ENCODE results near the gene NOP53.
"Not testable (repeated sequence)": the region's sequence is repeated elsewhere in the genome, so short reads cannot be mapped to it uniquely, and the experiment has no call there.

NOP53 gene

GRCh38 chr19:47718415-47719046 is 26.8 kb upstream of the NOP53 start:
- DNase-seq: not testable (repeated sequence)

DNA sequence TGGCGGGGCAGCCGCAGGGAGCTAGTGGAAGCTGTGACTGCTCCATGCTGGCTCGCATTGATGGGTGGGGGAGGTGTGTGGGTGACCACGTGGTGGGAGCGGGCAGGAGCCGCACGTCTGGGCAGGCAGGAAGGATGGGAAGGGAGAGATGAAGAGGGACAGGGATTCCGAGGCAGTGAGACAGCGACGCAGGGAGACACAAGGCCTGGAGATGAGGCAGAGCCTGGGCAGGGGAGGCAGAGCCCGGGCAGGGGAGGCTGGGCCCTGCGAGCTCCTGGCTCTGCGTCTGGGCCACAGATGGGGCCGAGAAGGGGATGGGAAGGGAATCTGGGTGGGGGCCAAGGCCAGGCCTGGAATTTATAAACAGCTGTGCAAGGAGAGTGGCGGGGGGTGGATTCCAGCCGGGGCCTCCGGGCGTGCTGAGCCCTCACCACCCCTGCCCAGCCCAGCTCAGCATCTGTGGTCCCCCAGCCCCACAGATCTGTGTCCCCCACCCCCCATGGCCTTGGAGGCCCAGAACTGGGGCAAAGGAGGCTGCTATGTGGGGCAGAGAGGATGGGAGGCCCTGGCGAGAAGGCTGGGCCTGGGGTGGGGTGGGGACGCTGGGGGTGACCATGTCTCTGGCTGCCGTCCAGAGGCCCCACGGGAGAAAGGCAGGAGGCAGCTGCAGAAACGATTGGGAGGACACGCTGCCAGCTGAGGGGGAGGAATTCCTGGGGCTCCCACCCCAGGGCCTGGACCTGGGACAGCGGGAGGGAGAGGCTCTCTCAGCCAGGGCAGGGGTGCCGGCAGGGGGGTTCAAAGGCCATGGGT is 26.1 kb upstream of the NOP53 start:
- no peak for DNase-seq

DNA sequence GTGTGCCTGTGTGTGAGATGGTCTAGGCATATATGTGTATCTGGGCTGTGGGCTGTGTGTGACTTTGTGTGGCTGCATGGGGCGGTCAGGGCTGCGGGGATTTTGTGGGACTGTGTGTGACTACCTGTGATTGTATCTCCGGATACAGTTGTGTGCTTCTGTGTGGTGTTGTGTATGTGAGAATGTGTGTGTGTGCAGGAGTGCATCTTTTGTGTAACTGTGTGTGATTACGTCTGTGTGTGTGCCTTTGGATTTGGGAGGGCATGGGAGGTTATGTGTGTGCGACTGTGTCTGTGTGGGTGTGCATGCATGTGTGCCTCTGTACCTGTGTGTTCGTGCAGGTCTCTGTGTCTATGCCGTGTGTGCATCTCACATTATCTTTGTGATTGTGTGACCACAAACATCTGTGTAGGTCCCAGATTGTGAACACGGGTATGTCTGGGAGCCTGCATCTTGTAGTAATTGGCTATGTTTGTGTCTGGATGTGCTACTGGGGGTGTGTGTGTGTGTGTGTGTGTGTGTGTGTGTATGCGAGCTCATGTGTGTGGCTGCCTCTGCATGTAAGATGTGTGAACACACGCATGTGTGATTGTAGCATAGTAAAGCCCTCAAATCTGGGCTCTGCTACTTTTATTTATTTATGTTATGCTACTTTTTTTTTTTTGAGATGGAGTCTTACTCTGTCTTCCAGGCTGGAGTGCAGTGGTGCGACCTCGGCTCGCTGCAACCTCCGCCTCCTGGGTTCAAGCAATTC is 24.5 kb upstream of the NOP53 start:
- DNase-seq: no peak

- no peak for DNase-seq
These were observed 21.8 kb upstream of the NOP53 start for GRCh38 chr19:47723581-47723940.

DNA sequence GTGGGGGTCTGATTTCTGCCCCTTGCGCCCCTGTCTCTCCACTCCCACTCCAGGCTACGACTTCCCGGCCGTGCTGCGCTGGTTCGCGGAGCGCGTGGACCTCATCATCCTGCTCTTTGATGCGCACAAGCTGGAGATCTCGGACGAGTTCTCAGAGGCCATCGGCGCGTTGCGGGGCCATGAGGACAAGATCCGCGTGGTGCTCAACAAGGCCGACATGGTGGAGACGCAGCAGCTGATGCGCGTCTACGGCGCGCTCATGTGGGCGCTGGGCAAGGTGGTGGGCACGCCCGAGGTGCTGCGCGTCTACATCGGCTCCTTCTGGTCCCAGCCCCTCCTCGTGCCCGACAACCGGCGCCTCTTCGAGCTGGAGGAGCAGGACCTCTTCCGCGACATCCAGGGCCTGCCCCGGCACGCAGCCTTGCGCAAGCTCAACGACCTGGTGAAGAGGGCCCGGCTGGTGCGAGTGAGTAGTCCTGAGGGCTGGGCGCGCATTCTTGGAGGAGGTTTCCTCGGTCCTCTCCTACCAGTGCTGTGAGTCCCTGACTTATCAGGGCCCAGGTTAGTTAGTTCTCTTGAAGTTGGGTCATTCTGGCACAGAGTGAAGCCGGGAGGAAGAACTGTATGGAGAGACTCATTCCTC is 19.5 kb upstream of the NOP53 start:
- no peak for DNase-seq

DNA sequence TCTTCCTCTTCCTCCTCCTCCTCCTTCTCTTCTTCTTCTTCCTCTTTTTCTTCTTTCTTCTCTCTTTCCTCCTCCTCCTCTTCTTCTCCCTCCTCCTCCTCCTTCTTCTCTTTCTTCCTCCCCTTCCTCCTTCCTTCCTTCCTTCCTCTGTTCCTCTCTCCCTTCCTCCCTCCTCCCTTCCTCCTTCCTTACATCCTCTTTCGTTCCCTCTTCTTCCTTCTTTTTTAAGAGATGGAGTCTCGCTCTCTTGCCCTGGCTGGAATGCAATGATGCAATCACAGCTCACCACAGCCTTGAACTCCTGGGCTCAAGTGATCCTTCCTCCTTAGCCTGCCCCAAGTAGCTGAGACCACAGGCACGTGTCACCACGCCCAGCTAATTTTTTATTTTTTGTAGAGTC is 18.9 kb upstream of the NOP53 start:
- DNase-seq: no peak

DNA sequence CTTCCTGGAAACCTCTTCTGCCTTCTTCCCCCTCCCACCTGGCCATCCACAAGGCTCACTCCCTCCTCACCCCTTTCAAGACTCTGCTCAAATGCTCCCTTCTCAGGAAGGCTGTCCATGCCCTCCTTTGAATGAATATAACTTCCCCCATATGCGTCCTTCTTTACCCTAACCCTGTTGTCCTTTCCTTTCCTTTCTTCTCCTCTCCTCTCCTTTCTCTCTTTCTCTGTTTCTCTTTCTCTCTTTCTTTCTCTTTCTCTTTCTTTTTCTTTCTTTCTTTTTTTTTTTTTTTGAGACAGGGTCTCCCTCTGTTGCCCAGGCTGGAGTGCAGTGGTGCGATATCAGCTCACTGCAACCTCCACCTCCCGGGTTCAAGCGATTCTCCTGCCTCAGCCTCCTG is 17.1 kb upstream of the NOP53 start:
- DNase-seq: not testable (repeated sequence)

GRCh38 chr19:47729468-47729798 is 15.9 kb upstream of the NOP53 start:
- DNase-seq: no peak

DNA sequence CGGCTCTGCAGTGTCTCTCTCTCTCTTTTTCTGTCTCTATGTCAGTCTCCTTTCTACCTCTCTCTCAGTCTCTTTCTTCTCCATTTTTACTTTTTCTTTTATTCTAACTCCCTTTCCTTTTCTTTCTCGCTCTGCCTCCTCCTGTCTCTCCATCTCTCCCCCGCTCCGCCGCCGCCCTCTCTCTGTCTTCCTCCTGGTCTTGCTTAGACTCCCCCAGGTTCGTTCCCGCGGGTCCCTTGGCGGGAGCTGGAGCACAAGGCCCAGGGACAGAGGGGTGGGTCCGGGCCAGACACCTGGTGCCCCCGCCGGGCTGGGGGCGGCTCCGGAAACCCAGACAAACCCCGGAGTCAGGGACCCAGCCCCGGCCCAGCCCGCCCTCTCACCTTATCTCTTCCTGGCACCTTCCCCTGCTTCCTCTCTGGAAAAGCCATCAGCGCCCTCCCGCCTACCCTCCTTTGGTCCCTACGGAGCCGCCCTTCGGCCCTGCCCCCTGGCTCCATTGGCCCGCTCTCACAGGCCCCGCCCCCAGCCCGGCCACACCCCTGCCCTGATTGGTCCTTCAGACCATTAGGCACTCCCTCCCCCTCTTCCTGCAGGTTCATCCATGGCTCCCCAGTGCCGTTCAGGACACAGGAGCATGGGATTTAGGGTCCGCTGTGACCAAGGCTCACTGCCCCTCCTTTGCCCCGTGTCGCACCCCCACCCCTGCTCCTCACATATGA is 15.4 kb upstream of the NOP53 start:
- DNase-seq: no peak

- DNase-seq: no peak
These were observed 14.8 kb upstream of the NOP53 start for GRCh38 chr19:47730521-47730889.

DNA sequence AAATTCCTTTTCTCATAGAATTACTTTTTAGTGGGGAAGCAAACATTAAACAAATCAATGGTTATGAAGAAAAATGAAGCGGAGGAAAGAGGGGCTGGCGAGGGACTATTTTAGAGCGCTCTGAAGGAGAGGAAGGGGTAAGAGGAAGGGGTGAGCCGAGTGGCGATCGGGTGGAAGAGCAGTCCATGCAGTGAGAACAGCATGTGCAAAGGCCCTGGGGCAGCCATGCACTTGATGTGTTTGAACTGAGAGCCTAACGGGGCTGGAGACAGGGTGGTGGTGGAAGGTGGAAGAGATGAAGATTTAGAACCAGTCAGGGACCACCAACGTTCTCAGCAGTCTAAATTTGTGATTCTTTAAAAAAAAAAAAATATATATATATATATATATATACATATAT is 14.4 kb upstream of the NOP53 start:
- no peak for DNase-seq

- no peak for DNase-seq
These were observed 10.2 kb upstream of the NOP53 start for GRCh38 chr19:47735131-47735530.

DNA sequence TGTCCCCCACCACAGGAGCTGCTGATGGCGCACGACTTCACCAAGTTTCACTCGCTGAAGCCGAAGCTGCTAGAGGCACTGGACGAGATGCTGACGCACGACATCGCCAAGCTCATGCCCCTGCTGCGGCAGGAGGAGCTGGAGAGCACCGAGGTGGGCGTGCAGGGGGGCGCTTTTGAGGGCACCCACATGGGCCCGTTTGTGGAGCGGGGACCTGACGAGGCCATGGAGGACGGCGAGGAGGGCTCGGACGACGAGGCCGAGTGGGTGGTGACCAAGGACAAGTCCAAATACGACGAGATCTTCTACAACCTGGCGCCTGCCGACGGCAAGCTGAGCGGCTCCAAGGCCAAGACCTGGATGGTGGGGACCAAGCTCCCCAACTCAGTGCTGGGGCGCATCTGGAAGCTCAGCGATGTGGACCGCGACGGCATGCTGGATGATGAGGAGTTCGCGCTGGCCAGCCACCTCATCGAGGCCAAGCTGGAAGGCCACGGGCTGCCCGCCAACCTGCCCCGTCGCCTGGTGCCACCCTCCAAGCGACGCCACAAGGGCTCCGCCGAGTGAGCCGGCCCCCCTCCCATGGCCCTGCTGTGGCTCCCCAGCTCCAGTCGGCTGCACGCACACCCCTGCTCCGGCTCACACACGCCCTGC is 4.4 kb upstream of the NOP53 start:
- DNase-seq: no peak

DNA sequence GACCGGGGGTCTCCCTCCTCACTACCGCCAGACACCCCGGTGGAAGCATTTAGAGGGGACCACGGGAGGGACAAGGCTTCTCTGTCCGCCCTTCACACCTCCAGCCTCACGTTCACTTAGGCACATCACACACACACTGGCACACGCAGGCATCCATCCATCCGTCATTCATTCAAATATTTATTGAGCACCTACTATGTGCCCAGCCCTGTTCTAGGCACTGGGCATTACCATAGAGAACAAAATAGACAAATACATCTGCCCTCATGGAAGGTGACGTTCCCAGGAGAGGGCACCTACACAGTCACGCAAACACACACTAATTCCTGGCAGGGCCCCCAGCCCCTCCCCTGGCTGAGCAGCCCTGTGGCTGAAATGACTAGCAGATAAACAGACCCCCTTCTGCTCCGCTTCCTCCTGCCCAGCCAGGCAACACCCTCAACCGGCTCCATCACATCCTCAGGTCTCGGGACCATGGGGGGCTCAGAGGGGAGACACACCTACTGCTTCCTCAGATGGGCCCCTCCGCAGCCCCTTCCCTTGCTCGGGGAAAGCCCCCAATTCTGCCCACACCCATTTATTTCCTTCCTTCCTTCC is 3.7 kb upstream of the NOP53 start:
- no peak for DNase-seq

DNA sequence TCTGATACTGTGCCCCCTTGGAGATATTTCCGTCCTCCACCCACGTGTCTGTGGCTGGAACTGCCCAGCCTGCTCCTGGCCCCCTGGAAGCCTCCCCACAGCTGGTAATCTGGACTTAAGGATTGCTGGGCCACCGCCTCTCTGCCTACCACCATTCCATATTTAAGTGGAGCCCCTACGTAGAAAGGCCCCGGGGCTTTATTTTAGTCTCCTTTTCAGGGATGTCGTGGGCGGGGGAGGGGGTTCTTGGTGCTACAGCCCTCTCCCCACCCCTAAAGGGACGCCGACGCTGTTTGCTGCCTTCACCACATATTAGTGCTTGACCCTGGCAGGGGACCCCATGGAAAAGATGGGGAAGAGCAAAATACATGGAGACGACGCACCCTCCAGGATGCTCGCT is 2.7 kb upstream of the NOP53 start:
- DNase-seq: no peak

DNA sequence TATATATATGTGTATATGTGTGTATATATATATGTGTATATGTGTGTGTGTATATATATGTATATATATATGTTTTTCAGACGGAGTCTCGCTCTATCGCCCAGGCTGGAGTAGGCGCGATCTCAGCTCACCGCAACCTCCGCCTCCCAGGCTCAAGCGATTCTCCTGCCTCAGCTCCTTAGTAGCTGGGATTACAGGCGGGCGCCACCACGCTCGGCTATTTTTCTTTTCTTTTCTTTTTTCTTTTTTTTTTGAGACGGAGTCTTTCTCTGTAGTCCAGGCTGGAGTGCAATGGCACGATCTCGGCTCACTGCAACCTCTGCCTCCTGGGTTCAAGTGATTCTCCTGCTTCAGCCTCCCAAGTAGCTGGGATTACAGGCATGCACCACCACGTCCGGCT is 783 bp downstream of the NOP53 start:
- not testable (repeated sequence) for DNase-seq

GRCh38 chr19:47749326-47749725 is 4.0 kb downstream of the NOP53 start:
- DNase-seq: no peak

DNA sequence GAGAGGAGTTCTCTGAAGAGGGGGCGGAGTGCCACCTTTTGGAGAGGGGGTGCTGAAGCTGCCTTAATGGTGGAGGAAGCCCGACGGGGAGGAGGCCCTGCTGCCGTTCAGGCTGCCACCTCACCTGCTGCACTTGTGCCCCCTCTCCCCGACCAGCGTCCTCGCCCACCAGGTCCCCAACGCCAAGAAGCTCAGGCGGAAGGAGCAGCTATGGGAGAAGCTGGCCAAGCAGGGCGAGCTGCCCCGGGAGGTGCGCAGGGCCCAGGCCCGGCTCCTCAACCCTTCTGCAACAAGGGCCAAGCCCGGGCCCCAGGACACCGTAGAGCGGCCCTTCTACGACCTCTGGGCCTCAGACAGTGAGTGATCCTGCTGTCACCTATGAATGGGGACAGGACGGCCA is 5.4 kb downstream of the NOP53 start:
- DNase-seq: no peak

- DNase-seq: no peak
These were observed 7.3 kb downstream of the NOP53 start for GRCh38 chr19:47752440-47753211.

DNA sequence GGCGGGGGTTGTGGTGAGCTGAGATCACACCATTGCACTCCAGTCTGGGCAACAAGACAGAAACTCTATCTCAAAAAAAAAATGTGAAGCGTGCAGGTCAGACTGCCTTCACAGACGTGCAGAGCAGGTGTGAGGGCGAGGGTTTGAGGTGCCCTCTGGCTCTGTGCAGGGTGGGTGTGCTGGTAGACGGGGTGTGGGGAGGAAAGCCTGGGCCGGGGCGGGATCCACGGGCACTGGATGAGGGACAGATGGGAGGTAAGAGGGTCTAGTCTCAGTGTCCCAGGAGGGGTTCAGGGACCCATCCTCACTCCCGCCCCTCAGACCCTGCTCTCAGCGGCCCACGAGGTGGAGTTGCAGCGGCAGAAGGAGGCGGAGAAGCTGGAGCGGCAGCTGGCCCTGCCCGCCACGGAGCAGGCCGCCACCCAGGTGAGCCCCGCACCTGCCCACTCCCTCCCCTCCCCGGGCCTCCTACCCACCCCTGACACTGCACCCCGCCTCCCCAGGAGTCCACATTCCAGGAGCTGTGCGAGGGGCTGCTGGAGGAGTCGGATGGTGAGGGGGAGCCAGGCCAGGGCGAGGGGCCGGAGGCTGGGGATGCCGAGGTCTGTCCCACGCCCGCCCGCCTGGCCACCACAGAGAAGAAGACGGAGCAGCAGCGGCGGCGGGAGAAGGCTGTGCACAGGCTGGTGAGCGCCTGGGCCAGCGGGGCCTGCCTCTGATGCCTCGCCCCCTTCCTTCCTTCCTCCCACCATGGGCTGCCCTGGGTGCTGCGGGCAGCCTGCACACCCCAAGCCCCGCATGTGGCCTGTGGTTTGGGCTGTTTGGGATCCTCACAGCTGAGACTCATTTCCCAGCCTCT is 9.1 kb downstream of the NOP53 start:
- no peak for DNase-seq
